T-helper 22 cell (primary cell): ENCODE results near the gene ADCY7.

Source experiments
- DNase-seq: peaks from one replicate; pipeline ENCODE4 v3.0.0-alpha.2; 2020; ENCODE audit warnings: low read depth

The ADCY7 gene

GRCh38 chr16:50248845-50249244, 17.5 kb upstream of the ADCY7 start:
- no peak for DNase-seq

- no peak for DNase-seq
Observed at GRCh38 chr16:50251375-50252081, 14.8 kb upstream of the ADCY7 start.

- no peak for DNase-seq
Observed at GRCh38 chr16:50252082-50252611, 14.2 kb upstream of the ADCY7 start.

GRCh38 chr16:50252874-50253513, 13.4 kb upstream of the ADCY7 start:
- no peak for DNase-seq

GRCh38 chr16:50253514-50253910, 12.8 kb upstream of the ADCY7 start:
- DNase-seq, result no peak

GRCh38 chr16:50254072-50254471, 12.3 kb upstream of the ADCY7 start:
- DNase-seq, result no peak

GRCh38 chr16:50255538-50255937, 10.8 kb upstream of the ADCY7 start:
- no peak for DNase-seq

- DNase-seq, result no peak
Observed at GRCh38 chr16:50256604-50257003, 9.7 kb upstream of the ADCY7 start.

- DNase-seq, result no peak
Observed at GRCh38 chr16:50257876-50258275, 8.5 kb upstream of the ADCY7 start.

- DNase-seq, result no peak
Observed at GRCh38 chr16:50259334-50260205, 6.8 kb upstream of the ADCY7 start.

GRCh38 chr16:50260206-50261159, 5.9 kb upstream of the ADCY7 start:
- DNase-seq, result no peak

GRCh38 chr16:50261160-50261706, 5.1 kb upstream of the ADCY7 start:
- DNase-seq, result no peak

GRCh38 chr16:50261707-50262235, 4.6 kb upstream of the ADCY7 start:
- no peak for DNase-seq

GRCh38 chr16:50263060-50263909, 3.1 kb upstream of the ADCY7 start:
- no peak for DNase-seq

- DNase-seq, result no peak
Observed at GRCh38 chr16:50263940-50264929, 2.1 kb upstream of the ADCY7 start.

GRCh38 chr16:50265260-50265659, 1.1 kb upstream of the ADCY7 start:
- DNase-seq, result no peak

- DNase-seq, result no peak
Observed at GRCh38 chr16:50265716-50266336, 525 bp upstream of the ADCY7 start.

- no peak for DNase-seq
Observed at GRCh38 chr16:50267151-50267631, 840 bp downstream of the ADCY7 start.
